T1000 (cell line): ENCODE data around the gene CEP120.
"Not testable (repeated sequence)": the region's sequence is repeated elsewhere in the genome, so short reads cannot be mapped to it uniquely, and the experiment has no call there.

Experiments used
- DNase-seq: peaks from one replicate; lab custom pipeline; 2025; ENCODE audit warnings: mixed read lengths; lab: John Stamatoyannopoulos, UW

CEP120 gene

GRCh38 chr5:123438902-123439301, 15.7 kb upstream of the CEP120 start:
- DNase-seq: no peak

DNA sequence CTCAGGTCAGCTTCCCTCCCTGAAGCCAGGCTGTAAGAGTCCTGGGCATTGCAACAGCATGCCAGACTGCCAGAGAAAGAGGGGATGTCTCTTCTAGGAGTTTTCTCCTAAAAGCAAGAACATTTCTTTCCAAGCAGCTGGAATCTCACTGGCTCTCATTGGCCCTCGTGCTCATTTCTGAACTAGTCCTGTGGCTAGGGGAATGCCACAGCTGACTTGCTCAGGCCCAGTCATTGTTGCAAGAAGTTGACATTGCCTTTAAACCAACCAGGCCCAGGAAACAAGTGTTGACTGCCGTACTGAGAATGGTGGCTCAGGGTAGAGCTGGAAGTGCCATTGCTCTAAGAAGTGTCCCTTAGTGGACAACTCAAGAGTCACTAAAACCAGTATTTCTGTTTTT, 15.0 kb upstream of the CEP120 start:
- no peak for DNase-seq

- no peak for DNase-seq
These were observed 13.0 kb upstream of the CEP120 start for GRCh38 chr5:123436201-123436600.

GRCh38 chr5:123434796-123435195, 11.6 kb upstream of the CEP120 start:
- no peak for DNase-seq

DNA sequence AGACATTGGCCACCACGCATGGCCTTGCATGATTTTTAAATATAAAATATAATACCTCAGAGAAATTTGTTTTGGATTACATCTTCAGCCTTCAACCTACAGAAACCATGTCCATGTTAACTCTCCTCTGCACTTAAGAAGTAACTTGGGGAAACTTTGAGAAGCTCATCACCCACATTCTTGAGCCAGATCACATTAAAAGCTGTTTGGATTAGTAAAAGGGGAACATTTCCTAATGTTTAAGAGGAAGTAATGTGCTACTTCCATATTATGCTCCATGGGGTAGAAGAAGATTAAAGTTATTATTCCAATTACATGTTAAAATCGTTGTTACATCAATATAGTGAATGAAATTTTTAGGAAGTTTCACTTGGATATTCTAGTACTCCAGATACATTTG, 10.4 kb upstream of the CEP120 start:
- DNase-seq: no peak

DNA sequence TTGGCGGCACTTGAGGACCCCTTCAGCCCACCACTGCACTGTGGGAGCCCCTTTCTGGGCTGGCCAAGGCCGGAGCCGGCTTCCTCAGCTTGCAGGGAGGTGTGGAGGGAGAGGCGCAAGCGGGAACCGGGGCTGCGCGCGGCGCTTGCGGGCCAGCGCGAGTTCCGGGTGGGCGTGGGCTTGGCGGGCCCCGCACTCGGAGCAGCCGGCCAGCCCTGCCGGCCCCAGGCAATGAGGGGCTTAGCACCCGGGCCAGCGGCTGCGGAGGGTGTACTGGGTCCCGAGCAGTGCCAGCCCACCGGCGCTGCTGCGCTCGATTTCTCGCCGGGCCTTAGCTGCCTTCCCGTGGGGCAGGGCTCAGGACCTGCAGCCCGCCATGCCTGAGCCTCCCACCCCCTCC, 7.2 kb upstream of the CEP120 start:
- DNase-seq: not testable (repeated sequence)

DNA sequence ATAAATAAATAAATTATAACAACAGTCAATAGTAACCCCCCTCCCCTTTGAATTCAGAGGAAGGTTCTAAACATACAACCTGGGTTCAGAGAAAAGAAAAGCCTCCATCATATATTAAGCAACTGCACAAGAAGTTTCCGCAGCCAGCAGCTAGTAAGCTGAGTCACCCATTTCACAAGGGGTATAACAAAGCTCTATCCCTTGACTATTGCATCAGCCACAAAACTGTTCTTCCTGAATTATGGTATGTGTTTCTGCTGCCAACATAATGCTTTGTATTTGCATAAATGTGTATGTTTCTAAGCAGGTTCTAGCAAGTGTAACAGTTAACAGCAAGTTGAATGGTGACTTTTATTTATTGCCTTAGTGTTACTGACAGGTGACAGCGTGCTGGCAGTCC, 6.8 kb upstream of the CEP120 start:
- no peak for DNase-seq

- no peak for DNase-seq
These were observed 6.2 kb upstream of the CEP120 start for GRCh38 chr5:123429221-123429954.

DNA sequence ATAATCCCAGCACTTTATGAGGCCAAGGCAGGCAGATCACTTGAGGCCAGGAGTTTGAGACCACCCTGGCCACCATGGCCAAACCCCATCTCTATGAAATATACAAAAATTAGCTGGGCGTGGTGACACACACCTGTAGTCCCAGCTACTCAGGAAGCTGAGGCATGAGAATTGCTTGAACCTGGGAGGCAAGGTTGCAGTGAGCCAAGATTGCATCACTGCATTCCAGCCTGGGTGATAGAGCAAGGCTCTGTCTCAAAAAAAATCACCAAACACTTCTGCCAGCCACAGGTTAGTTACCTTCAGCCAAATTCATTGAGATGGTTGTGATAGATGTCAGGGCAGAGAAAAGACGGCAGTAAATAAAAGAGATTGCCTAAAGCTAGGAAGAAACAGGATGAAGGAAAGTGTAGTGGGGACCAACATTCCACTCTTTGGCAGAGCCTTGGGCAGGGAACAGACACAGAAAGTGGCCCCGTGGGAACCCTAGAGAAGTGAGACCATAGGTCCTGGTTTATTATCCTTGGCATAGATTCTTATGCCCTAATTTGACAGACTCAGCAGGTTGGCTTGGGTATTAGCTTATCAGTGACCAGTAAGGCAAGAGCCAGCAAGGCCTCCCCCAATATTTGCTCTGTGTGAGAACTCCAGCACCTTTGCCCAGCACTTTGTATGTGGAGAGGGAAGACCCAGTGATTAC, 5.5 kb upstream of the CEP120 start:
- DNase-seq: no peak

- DNase-seq: no peak
These were observed 4.1 kb upstream of the CEP120 start for GRCh38 chr5:123427281-123427680.

GRCh38 chr5:123425431-123425830, 2.2 kb upstream of the CEP120 start:
- no peak for DNase-seq

GRCh38 chr5:123422433-123423277, 548 bp downstream of the CEP120 start:
- DNase-seq: no peak

DNA sequence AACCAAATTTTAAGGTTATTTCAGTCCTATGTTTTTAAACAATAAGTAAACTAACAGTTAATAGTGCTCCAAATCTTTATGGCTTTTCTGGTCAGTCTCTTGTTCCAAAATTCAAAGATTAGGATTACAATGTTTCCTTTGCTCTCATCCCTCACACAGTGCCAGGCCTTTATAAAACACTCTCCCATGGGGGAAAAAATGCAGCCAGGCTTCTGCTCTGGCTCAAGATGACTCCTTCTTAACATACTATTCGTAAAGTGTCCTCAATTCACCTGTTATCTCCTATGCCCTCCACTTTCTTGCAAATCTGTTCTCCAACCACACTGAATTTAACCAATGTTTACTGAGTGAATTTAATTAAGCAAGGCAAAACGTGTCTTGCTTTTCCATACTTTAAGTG, 1.4 kb downstream of the CEP120 start:
- no peak for DNase-seq

GRCh38 chr5:123414974-123415373, 8.2 kb downstream of the CEP120 start:
- DNase-seq: no peak

DNA sequence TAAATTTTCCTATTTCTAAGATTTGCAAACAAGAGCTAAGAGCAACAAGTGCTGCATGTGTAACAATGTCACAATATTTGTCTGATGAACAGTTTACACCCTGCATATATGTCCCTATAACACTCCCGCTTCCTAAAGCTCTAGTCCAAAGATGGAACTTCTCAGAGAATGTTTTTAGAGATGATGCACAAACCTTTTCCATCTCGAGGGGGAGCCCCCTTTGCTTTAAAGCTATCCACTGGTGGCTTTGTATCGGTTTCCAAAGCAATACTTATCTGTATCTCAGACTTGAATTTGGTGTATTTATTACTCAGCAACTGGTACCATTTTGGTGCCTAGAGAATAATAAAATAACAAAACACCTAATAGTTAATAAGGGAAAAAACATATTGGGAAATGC, 11.0 kb downstream of the CEP120 start:
- no peak for DNase-seq

DNA sequence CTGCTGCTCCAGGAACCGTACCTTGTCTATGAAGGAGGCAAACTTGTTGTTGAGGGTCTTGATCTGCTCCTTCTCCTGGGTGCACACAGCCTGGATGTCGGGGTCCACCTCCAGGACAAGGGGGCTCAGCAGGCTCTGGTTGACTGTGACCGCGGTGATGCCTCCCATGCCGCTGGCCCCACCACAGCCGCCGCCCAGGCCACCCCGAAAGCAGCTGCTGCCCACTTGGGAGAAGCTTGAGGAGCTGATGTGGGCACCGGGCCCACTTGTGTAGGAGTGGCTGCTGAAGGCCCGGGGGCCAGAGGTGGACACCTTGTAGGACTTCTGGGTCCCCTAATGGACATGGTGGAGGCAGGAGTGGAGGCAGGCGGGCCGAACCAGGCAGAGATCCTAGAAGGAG, 21.2 kb downstream of the CEP120 start:
- DNase-seq: not testable (repeated sequence)

- no peak for DNase-seq
These were observed 21.9 kb downstream of the CEP120 start for GRCh38 chr5:123401320-123401719.

GRCh38 chr5:123400870-123401291, 22.3 kb downstream of the CEP120 start:
- DNase-seq: not testable (repeated sequence)

- DNase-seq: no peak
These were observed 25.0 kb downstream of the CEP120 start for GRCh38 chr5:123398058-123398733.

GRCh38 chr5:123397538-123397937, 25.7 kb downstream of the CEP120 start:
- DNase-seq: no peak

GRCh38 chr5:123391009-123391408, 32.2 kb downstream of the CEP120 start:
- no peak for DNase-seq

- no peak for DNase-seq
These were observed 33.4 kb downstream of the CEP120 start for GRCh38 chr5:123389794-123390193.
